OCI-LY3 (cell line): ENCODE measurements around the gene ST14.

Experiments
- H2AFZ ChIP-seq: fragments of 200-600, 300-600 bp; shearing (Covaris generic); 2 replicates; pipeline ENCODE4 v1.6.0; 2014; ENCODE audit warnings: antibody characterized with exemption, low read depth, low read length
- H3K27ac ChIP-seq: fragments of 200-600, 300-600 bp; sonication (generic); 2 replicates; pipeline ENCODE4 v1.5.1; 2014; ENCODE audit warnings: mild to moderate bottlenecking, low read length, moderate library complexity, mixed read lengths
- H3K27me3 ChIP-seq: fragments of 200-600, 300-600 bp; sonication (generic); 2 replicates; pipeline ENCODE4 v1.6.1; 2014; ENCODE audit warnings: low read depth, low read length, mixed read lengths
- H3K36me3 ChIP-seq: fragments of 200-600, 300-600 bp; sonication (generic); replicated peaks from 2 replicates; pipeline ENCODE3; 2014; ENCODE audit warnings: low read depth, low read length, mixed read lengths
- H3K4me1 ChIP-seq: fragments of 300-600, 200-600 bp; sonication (generic); 2 replicates; pipeline ENCODE4 v1.6.1; 2014; ENCODE audit warnings: low read length, mixed read lengths
- H3K4me2 ChIP-seq: fragments of 200-600, 300-600 bp; sonication (generic); 2 replicates; pipeline ENCODE4 v1.6.1; 2014; ENCODE audit warnings: low read length, mixed read lengths
- H3K4me3 ChIP-seq: fragments of 300-600, 200-600 bp; sonication (generic); 2 replicates; pipeline ENCODE4 v1.5.1; 2014; ENCODE audit warnings: antibody characterized with exemption, mild to moderate bottlenecking, low read length, moderate library complexity
- H3K79me2 ChIP-seq: fragments of 300-600, 200-600 bp; shearing (Covaris generic); 2 replicates; pipeline ENCODE4 v1.6.1; 2014; ENCODE audit warnings: mild to moderate bottlenecking, low read length, mixed read lengths
- H3K9ac ChIP-seq: fragments of 300-600, 200-600 bp; shearing (Covaris generic); 2 replicates; pipeline ENCODE4 v1.6.0; 2014; ENCODE audit warnings: mild to moderate bottlenecking, low read length, moderate library complexity
- H3K9me3 ChIP-seq: fragments of 200-600, 300-600 bp; shearing (Covaris generic); 2 replicates; pipeline ENCODE4 v1.6.1; 2014; ENCODE audit warnings: low read length, mixed read lengths; ENCODE audit not compliant: insufficient read depth
- H4K20me1 ChIP-seq: fragments of 200-600, 300-600 bp; sonication (generic); 2 replicates; pipeline ENCODE4 v1.6.1; 2016; ENCODE audit warnings: low read length, mixed read lengths; ENCODE audit not compliant: insufficient read depth
- EZH2phosphoT487 ChIP-seq: fragments of 200-600 bp; shearing (Covaris generic); IDR thresholded peaks from 2 replicates; pipeline ENCODE4 v1.6.1; 2018; ENCODE audit warnings: antibody characterized with exemption, mixed run types, low read depth
- TF ChIP-seq, protein P1 (sequence below): fragments of 200-600, 300-600 bp; sonication (generic); IDR thresholded peaks from 2 replicates; pipeline ENCODE4 v1.5.1; 2014; ENCODE audit warnings: antibody characterized with exemption, low read length, low read depth

The ST14 gene

GRCh38 chr11:130214861-130215530 lies 55.4 kb downstream of the ST14 start:
- Histone ChIP-seq H3K9me3 (no peaks in the 10 kb centered on the region), H3K9ac (no peak overlapping the region), H3K4me1 (peaks cover 8% of the 10 kb centered on the region; the same call in 1 of the 2 replicates), H3K36me3 (peaks cover 6% of the 10 kb centered on the region), H2AFZ (no peak overlapping the region), H4K20me1 (peaks cover 14% of the 10 kb centered on the region), H3K27me3 (no peaks in the 10 kb centered on the region), H3K79me2 (no peaks in the 10 kb centered on the region), H3K4me2 (no peak overlapping the region), H3K4me3 (no peak overlapping the region), H3K27ac (no peak overlapping the region)
- TF ChIP-seq EZH2phosphoT487, result no peak
- TF ChIP-seq, protein P1, sequence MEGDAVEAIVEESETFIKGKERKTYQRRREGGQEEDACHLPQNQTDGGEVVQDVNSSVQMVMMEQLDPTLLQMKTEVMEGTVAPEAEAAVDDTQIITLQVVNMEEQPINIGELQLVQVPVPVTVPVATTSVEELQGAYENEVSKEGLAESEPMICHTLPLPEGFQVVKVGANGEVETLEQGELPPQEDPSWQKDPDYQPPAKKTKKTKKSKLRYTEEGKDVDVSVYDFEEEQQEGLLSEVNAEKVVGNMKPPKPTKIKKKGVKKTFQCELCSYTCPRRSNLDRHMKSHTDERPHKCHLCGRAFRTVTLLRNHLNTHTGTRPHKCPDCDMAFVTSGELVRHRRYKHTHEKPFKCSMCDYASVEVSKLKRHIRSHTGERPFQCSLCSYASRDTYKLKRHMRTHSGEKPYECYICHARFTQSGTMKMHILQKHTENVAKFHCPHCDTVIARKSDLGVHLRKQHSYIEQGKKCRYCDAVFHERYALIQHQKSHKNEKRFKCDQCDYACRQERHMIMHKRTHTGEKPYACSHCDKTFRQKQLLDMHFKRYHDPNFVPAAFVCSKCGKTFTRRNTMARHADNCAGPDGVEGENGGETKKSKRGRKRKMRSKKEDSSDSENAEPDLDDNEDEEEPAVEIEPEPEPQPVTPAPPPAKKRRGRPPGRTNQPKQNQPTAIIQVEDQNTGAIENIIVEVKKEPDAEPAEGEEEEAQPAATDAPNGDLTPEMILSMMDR, result no peak

DNA sequence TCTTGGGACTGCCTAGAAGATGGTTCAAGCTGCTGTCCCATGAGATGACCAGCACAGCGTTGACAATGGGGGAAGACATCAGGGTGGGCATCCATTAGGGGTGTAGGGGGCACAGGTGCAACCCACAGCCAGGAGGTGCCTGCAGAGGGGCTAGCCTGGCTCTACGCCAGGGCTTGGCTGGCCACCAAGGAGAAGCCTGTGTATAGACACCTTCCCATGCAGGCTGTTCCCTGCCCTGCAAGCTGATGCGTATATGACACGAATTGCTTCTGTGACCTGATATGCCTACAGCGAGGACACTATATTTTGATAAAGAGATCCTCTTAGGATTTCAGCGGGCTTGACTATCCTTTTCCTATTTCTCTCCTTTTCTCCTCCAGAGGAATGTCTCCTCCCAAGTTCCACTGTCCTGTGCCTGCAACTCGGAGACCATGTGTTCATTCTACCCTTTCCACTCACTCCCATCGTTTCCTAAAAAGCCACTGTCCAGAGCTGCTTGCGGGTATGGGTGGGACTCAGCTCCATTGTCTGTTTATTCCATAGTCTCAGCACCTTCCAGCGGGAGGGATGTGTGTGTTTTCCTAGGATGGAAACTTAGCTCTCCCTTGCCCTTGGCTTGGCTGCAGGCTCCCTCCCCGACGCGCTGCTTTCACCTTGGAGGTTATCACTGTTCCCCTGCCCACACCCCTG lies 56.1 kb downstream of the ST14 start:
- H3K4me3 ChIP-seq, result no peak overlapping the region
- no peak overlapping the region for H3K4me2 ChIP-seq
- H2AFZ ChIP-seq, result no peak overlapping the region
- H3K9ac ChIP-seq, result no peak overlapping the region
- peaks cover 14% of the 10 kb centered on the region for H4K20me1 ChIP-seq
- H3K79me2 ChIP-seq, result no peaks in the 10 kb centered on the region
- TF ChIP-seq, protein P1, result no peak
- TF ChIP-seq EZH2phosphoT487, result no peak
- peaks cover 2% of the 10 kb centered on the region for H3K36me3 ChIP-seq
- peaks cover 8% of the 10 kb centered on the region; the same call in 1 of the 2 replicates for H3K4me1 ChIP-seq
- H3K9me3 ChIP-seq, result no peaks in the 10 kb centered on the region
- no peak overlapping the region for H3K27ac ChIP-seq
- no peaks in the 10 kb centered on the region for H3K27me3 ChIP-seq

DNA sequence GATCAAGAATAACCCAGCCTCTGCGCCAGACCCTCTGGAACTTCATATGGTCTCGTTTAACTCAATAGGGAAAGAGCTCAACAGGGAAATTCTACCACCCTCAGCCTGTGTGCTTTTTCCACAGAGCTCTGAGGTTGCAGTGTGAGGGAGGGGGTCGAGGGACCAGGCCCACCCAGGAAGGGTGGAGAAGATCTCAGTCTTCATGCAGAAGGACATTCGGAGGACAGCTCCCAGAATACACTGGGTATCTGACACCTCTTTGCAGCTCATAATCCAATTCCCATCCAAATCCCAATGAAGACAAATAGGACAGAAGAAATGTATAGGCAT lies 56.6 kb downstream of the ST14 start:
- H3K79me2 ChIP-seq, result no peaks in the 10 kb centered on the region
- H2AFZ ChIP-seq, result no peak overlapping the region
- H3K4me2 ChIP-seq, result no peak overlapping the region
- peaks cover 8% of the 10 kb centered on the region; the same call in 1 of the 2 replicates for H3K4me1 ChIP-seq
- H3K27ac ChIP-seq, result no peak overlapping the region
- H3K9me3 ChIP-seq, result no peaks in the 10 kb centered on the region
- peaks cover 13% of the 10 kb centered on the region for H4K20me1 ChIP-seq
- TF ChIP-seq, protein P1, result no peak
- TF ChIP-seq EZH2phosphoT487, result no peak
- peaks cover 2% of the 10 kb centered on the region for H3K36me3 ChIP-seq
- H3K9ac ChIP-seq, result no peak overlapping the region
- no peaks in the 10 kb centered on the region for H3K27me3 ChIP-seq
- no peak overlapping the region for H3K4me3 ChIP-seq

DNA sequence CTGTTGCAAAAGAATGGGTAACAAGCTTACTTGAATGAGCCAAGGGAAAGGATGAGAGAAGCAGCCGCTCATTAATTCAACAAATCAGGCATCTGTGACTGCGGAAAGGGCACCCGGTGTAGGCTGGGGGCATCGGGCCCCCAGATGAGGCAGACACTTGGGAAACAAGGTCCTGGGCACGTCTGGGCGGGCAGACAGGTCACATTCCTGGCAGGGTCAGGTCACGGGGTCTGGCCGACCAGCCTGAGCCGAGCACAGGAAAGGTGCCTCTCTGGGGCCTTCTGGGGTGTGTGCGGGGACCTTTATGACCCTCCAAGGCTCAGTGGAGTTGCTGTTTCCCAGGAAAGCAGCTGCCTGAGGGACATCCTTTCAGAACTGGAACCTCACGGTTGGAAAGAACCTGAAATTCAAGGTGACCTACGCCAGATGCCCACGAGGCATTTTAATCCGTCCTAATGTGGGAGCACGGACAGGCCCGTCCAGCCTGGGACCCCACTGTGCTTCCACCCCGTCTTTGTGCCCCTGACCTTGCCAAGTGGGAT lies 57.1 kb downstream of the ST14 start:
- H3K4me1 ChIP-seq, result peaks cover 8% of the 10 kb centered on the region; the same call in 1 of the 2 replicates
- peaks cover 2% of the 10 kb centered on the region for H3K36me3 ChIP-seq
- H3K9me3 ChIP-seq, result no peaks in the 10 kb centered on the region
- TF ChIP-seq, protein P1, result no peak
- no peak for TF ChIP-seq EZH2phosphoT487
- no peak overlapping the region for H3K27ac ChIP-seq
- H4K20me1 ChIP-seq, result peaks cover 8% of the 10 kb centered on the region
- H3K4me2 ChIP-seq, result no peak overlapping the region
- no peaks in the 10 kb centered on the region for H3K79me2 ChIP-seq
- no peak overlapping the region for H3K9ac ChIP-seq
- no peaks in the 10 kb centered on the region for H3K27me3 ChIP-seq
- H2AFZ ChIP-seq, result no peak overlapping the region
- H3K4me3 ChIP-seq, result no peak overlapping the region
